A549 (cell line): ENCODE data around the gene CIITA. TPM values are rescaled to one million over a fixed set of nuclear protein-coding genes. Genes with fewer than 3 reads are reported as not detected.

ENCODE experiments used
- ATAC-seq, 2 experiments: fragments of 200-7000 bp in 1 of 2; fragments of >200 bp in 1 of 2; cut with Nextera tagmentation in 1 of 2; cut with Tn5 transposase in 1 of 2; 3 replicates each; pipeline versions ENCODE4 v1.8.0 to v1.9.1; 2018 to 2020; ENCODE audit warnings: mild to moderate bottlenecking in 1 of 2, moderate library complexity in 1 of 2
- CTCF ChIA-PET: fragments of 300-600 bp; sonication (Branson Sonifier 250); formaldehyde crosslinking; extraction: SDS; loops from one replicate; lab custom pipeline; 2021; ENCODE audit warnings: antibody characterized with exemption, inconsistent platforms; lab: Yijun Ruan, JAX
- POLR2A ChIA-PET: fragments of 350-600 bp; formaldehyde crosslinking; extraction: SDS; loops from one replicate; lab custom pipeline; 2021; ENCODE audit warnings: antibody characterized with exemption, inconsistent platforms; lab: Yijun Ruan, JAX
- DNase-seq, 2 experiments: peaks; one replicate each; pipeline versions ENCODE4 v3.0.0 to v3.0.0-alpha.2; 2011 to 2016; ENCODE audit warnings: low read depth in 1 of 2, low spot score in 1 of 2
- FAIRE-seq: peaks from 2 replicates; lab custom pipeline; 2011; peaks lifted over from hg19 to GRCh38; lab: Jason Lieb, UNC
- H3K27ac ChIP-seq, 2 experiments: fragments of >200 bp; sonication (Bioruptor Twin); formaldehyde crosslinking; 3 replicates each; pipeline ENCODE4 v1.5.1; 2016 to 2017
- H3K4me1 ChIP-seq: fragments of >200 bp; sonication (Bioruptor Twin); formaldehyde crosslinking; 3 replicates; pipeline ENCODE4 v1.6.1; 2016
- H3K4me2 ChIP-seq: fragments of >200 bp; sonication (Bioruptor Twin); formaldehyde crosslinking; 3 replicates; pipeline ENCODE4 v1.6.1; 2016
- H3K4me3 ChIP-seq: fragments of >200 bp; sonication (Bioruptor Twin); formaldehyde crosslinking; 3 replicates; pipeline ENCODE4 v1.5.1; 2016
- H3K9me3 ChIP-seq: fragments of >200 bp; sonication (Bioruptor Twin); formaldehyde crosslinking; 3 replicates; pipeline ENCODE4 v1.6.1; 2016
- CBX2 ChIP-seq: fragments of 200-600 bp; sonication (generic); IDR thresholded peaks from 2 replicates; pipeline ENCODE4 v1.6.1; 2016; ENCODE audit warnings: low read depth, mild to moderate bottlenecking, borderline replicate concordance
- CHD2 ChIP-seq: fragments of 150-350 bp; IDR thresholded peaks from 2 replicates; pipeline ENCODE4 v1.6.1; 2014; ENCODE audit warnings: low read length; ENCODE audit not compliant: partially characterized antibody
- EHF ChIP-seq: fragments of 250-450 bp; sonication (Bioruptor Pico); IDR thresholded peaks from 2 replicates; pipeline ENCODE4 v1.5.0; 2020; ENCODE audit warnings: mild to moderate bottlenecking
- EP300 ChIP-seq, 2 experiments: fragments of >200 bp; sonication (Bioruptor Twin); formaldehyde crosslinking; IDR thresholded peaks; 2 replicates in 1 of 2; 3 replicates in 1 of 2; pipeline ENCODE4 v1.6.1; 2016 to 2017
- ESRRA ChIP-seq: fragments of 150-350 bp; IDR thresholded peaks from 2 replicates; pipeline ENCODE4 v1.6.1; 2014; ENCODE audit warnings: mild to moderate bottlenecking, low read length, borderline replicate concordance
- FOSL2 ChIP-seq, 2 experiments: fragments of 450-650 bp in 1 of 2; fragments of >200 bp in 1 of 2; sonication (Bioruptor Twin) in 1 of 2; formaldehyde crosslinking; IDR thresholded peaks; 2 replicates each; pipeline versions ENCODE4 v1.5.0 to v1.6.1; 2016 to 2020; ENCODE audit warnings: mild to moderate bottlenecking in 1 of 2, moderate library complexity in 1 of 2
- FOXS1 ChIP-seq: fragments of 250-450 bp; sonication (Bioruptor Pico); IDR thresholded peaks from 2 replicates; pipeline ENCODE4 v1.5.0; 2020; ENCODE audit warnings: mild to moderate bottlenecking, moderate library complexity
- GATA3 ChIP-seq: IDR thresholded peaks from 2 replicates; pipeline ENCODE4 v1.6.1; 2012; ENCODE audit warnings: borderline replicate concordance
- HEYL ChIP-seq: fragments of 250-450 bp; sonication (Bioruptor Pico); IDR thresholded peaks from 2 replicates; pipeline ENCODE4 v1.8.0; 2021; ENCODE audit warnings: mild to moderate bottlenecking, moderate library complexity
- HOXB5 ChIP-seq: fragments of 250-450 bp; sonication (Bioruptor Pico); IDR thresholded peaks from 2 replicates; pipeline ENCODE4 v1.5.0; 2020; ENCODE audit warnings: mild to moderate bottlenecking, moderate library complexity
- MAZ ChIP-seq: fragments of 150-350 bp; IDR thresholded peaks from 2 replicates; pipeline ENCODE4 v1.6.1; 2014; ENCODE audit warnings: antibody characterized with exemption, low read depth, low read length, borderline replicate concordance
- MYC ChIP-seq: IDR thresholded peaks from 2 replicates; pipeline ENCODE4 v1.6.1; 2012; ENCODE audit warnings: mild to moderate bottlenecking, inconsistent platforms, low read length, improper control_type of control experiment, borderline replicate concordance
- NFE2L2 ChIP-seq: fragments of 150-350 bp; conservative IDR thresholded peaks from 2 replicates; pipeline ENCODE4 v1.6.1; 2014; ENCODE audit warnings: low read length
- NPAS2 ChIP-seq: fragments of 250-450 bp; sonication (Bioruptor Pico); IDR thresholded peaks from 2 replicates; pipeline ENCODE4 v1.8.0; 2022; ENCODE audit warnings: mild to moderate bottlenecking, moderate library complexity, borderline replicate concordance
- PHF8 ChIP-seq: fragments of 200-600 bp; sonication (generic); IDR thresholded peaks from 2 replicates; pipeline ENCODE4 v1.6.1; 2016; ENCODE audit warnings: low read depth, mild to moderate bottlenecking, antibody characterized with exemption, moderate library complexity, borderline replicate concordance
- RARB ChIP-seq: fragments of 250-450 bp; sonication (Bioruptor Pico); IDR thresholded peaks from 2 replicates; pipeline ENCODE4 v1.8.0; 2021; ENCODE audit warnings: mild to moderate bottlenecking, moderate library complexity
- RCOR1 ChIP-seq: fragments of 150-350 bp; IDR thresholded peaks from 2 replicates; pipeline ENCODE4 v1.6.1; 2014; ENCODE audit warnings: antibody characterized with exemption, low read length, low read depth
- SMC3 ChIP-seq: fragments of >200 bp; sonication (Bioruptor Twin); formaldehyde crosslinking; IDR thresholded peaks from 3 replicates; pipeline ENCODE4 v1.6.1; 2018; ENCODE audit warnings: inconsistent platforms
- SREBF2 ChIP-seq: fragments of 450-650 bp; IDR thresholded peaks from 2 replicates; pipeline ENCODE4 v1.6.1; 2014; ENCODE audit warnings: mild to moderate bottlenecking, moderate library complexity
- ZFP36 ChIP-seq: fragments of 450-650 bp; IDR thresholded peaks from 2 replicates; pipeline ENCODE4 v1.6.1; 2014; ENCODE audit warnings: borderline replicate concordance; ENCODE audit not compliant: partially characterized antibody
- WGBS: methylation state at CpG from one replicate; pipeline ENCODE4 v1.1.6; 2017; ENCODE audit errors: missing lambda C conversion rate; 5-methylcytosine and 5-hydroxymethylcytosine counted together
- polyA plus RNA-seq, 4 experiments: library from polyadenylated mRNA; depleted of rRNA in 3 of 4; stranded (reverse); fragments of >200 nt; fragmentation: RNase III in 1 of 4; extraction: RNeasy Plus Mini Kit Qiagen cat#74134 plus additional on column Dnase treatment in 1 of 4; gene quantifications; 2 replicates in 3 of 4; 3 replicates in 1 of 4; pipeline ENCODE4 v1.2.3, GENCODE V29; 2011 to 2017
- TF ChIP-seq, protein P1 (sequence below): fragments of >200 bp; sonication (Bioruptor Twin); formaldehyde crosslinking; IDR thresholded peaks from 3 replicates; pipeline ENCODE4 v1.6.1; 2016
- TF ChIP-seq, protein P2 (sequence below): IDR thresholded peaks from 2 replicates; pipeline ENCODE4 v1.6.1; 2012
- TF ChIP-seq, protein P3 (sequence below): fragments of 200-600 bp; sonication (generic); IDR thresholded peaks from 2 replicates; pipeline ENCODE4 v1.6.1; 2016; ENCODE audit warnings: antibody characterized with exemption, mild to moderate bottlenecking, moderate library complexity
- TF ChIP-seq, protein P4 (sequence below): fragments of 250-450 bp; sonication (Bioruptor Pico); IDR thresholded peaks from 2 replicates; pipeline ENCODE4 v1.5.0; 2021; ENCODE audit warnings: mild to moderate bottlenecking, moderate library complexity, borderline replicate concordance
- TF ChIP-seq, protein P5 (sequence below): fragments of 450-650 bp; IDR thresholded peaks from 2 replicates; pipeline ENCODE4 v1.6.1; 2014; ENCODE audit warnings: antibody characterized with exemption

CIITA gene
- polyA plus RNA-seq, 2 of the 4 experiments (the other 2 are of a cell fraction), result 0.06 TPM; not detected in 1

DNA sequence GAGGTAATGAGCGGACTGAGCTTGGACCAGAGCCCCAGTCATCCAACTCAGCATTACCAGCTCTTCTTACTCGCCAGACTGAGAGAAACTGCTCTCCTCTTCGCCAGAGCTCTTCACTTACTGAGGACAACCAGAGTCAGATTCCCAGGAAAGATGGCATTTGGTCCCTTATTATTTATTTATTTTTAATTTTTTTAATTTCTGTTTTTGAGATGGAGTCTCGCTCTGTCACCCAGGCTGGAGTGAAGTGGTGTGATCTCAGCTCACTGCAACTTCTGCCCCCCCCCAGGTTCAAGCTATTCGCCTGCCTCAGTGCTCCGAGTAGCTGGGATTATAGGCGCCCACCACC lies 42.0 kb downstream of the CIITA start:
- no peak overlapping the region for H3K4me2 ChIP-seq
- POLR2A ChIA-PET, result interaction anchor here (0.5 to 2.1 kb wide), 3 partner anchors 162 to 182 kb away, joined by 3 to 13 read pairs (median 4); partner anchors contain the start of gene NUBP1
- DNase-seq (no peak), FAIRE-seq (no peak), ATAC-seq (no peak)
- no peak overlapping the region for H3K27ac ChIP-seq
- WGBS, result 46% methylated on average over 7 of the region's 7 CpGs
- H3K4me3 ChIP-seq, result no peak overlapping the region
- TF ChIP-seq, protein P1, sequence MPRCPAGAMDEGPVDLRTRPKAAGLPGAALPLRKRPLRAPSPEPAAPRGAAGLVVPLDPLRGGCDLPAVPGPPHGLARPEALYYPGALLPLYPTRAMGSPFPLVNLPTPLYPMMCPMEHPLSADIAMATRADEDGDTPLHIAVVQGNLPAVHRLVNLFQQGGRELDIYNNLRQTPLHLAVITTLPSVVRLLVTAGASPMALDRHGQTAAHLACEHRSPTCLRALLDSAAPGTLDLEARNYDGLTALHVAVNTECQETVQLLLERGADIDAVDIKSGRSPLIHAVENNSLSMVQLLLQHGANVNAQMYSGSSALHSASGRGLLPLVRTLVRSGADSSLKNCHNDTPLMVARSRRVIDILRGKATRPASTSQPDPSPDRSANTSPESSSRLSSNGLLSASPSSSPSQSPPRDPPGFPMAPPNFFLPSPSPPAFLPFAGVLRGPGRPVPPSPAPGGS, result no peak
- TF ChIP-seq FOSL2 (IDR thresholded peaks at IDR 0.05), result no peak
- TF ChIP-seq FOSL2 (CRISPR knock-in tag; IDR thresholded peaks at IDR 0.05), result no peak
- TF ChIP-seq NPAS2 (CRISPR knock-in tag), result no peak
- no peak for TF ChIP-seq RARB (CRISPR knock-in tag)
- TF ChIP-seq PHF8, result no peak
- TF ChIP-seq EHF, result no peak
- no peak for TF ChIP-seq CHD2
- no peak for TF ChIP-seq HOXB5 (CRISPR knock-in tag)
- TF ChIP-seq SMC3, result no peak
- TF ChIP-seq, protein P2, sequence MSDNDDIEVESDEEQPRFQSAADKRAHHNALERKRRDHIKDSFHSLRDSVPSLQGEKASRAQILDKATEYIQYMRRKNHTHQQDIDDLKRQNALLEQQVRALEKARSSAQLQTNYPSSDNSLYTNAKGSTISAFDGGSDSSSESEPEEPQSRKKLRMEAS, result no peak
- TF ChIP-seq GATA3, result no peak
- no peak for TF ChIP-seq FOXS1 (CRISPR knock-in tag)
- TF ChIP-seq MAZ, result no peak
- no peak for TF ChIP-seq MYC
- TF ChIP-seq, protein P3, sequence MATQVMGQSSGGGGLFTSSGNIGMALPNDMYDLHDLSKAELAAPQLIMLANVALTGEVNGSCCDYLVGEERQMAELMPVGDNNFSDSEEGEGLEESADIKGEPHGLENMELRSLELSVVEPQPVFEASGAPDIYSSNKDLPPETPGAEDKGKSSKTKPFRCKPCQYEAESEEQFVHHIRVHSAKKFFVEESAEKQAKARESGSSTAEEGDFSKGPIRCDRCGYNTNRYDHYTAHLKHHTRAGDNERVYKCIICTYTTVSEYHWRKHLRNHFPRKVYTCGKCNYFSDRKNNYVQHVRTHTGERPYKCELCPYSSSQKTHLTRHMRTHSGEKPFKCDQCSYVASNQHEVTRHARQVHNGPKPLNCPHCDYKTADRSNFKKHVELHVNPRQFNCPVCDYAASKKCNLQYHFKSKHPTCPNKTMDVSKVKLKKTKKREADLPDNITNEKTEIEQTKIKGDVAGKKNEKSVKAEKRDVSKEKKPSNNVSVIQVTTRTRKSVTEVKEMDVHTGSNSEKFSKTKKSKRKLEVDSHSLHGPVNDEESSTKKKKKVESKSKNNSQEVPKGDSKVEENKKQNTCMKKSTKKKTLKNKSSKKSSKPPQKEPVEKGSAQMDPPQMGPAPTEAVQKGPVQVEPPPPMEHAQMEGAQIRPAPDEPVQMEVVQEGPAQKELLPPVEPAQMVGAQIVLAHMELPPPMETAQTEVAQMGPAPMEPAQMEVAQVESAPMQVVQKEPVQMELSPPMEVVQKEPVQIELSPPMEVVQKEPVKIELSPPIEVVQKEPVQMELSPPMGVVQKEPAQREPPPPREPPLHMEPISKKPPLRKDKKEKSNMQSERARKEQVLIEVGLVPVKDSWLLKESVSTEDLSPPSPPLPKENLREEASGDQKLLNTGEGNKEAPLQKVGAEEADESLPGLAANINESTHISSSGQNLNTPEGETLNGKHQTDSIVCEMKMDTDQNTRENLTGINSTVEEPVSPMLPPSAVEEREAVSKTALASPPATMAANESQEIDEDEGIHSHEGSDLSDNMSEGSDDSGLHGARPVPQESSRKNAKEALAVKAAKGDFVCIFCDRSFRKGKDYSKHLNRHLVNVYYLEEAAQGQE, result no peak
- TF ChIP-seq, all 56 proteins: peak for 0
- no peaks in the 10 kb centered on the region for H3K9me3 ChIP-seq
- CTCF ChIA-PET, result interaction anchor here (0.6 to 3.0 kb wide), 50 partner anchors 8 to 678 kb away, joined by 3 to 53 read pairs (median 4); partner anchors contain the start of gene EMP2
- H3K4me1 ChIP-seq, result no peaks in the 10 kb centered on the region

DNA sequence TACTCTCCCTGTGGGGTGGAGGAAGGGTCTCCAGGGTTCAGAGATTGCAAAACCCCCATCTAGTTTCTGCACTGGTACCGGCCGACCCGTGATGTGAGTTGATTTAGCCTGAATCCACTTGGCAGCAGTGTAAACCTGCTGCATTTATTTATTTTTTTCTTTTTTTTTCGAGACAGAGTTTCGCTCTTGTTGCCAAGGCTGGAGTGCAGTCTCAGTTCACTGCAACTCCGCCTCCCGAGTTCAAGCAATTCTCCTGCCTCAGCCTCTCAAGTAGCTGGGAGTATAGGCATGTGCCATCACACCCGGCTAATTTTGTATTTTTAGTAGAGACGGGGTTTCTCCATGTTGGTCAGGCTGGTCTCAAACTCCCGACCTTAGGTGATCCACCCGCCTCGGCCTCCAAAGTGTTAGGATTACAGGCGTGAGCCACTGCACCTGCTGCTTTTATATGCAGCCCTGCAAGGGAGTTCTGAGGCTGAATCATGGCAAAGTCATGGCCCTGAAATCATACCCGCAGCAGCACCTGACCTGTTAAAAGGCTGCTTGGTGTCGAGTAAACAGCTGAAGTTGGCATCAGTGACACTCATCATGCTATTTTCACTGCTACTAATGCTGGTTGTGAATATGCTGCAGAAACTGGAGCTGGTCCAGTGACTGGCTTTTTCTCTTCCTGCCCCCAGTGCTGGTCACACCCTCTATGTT lies 43.9 kb downstream of the CIITA start:
- DNase-seq, result no peak
- CTCF ChIA-PET, result interaction anchor here (1.8 kb wide), 1 partner anchor 407 kb away, joined by 11 read pairs; no protein-coding TSS in a partner anchor
- FAIRE-seq, result no peak
- H3K4me2 ChIP-seq, result no peak overlapping the region
- WGBS, result 86% methylated on average over 15 of the region's 15 CpGs
- POLR2A ChIA-PET, result interaction anchor here (2.6 kb wide), 1 partner anchor 177 kb away, joined by 10 read pairs; the partner anchor contains the start of gene NUBP1
- H3K27ac ChIP-seq, result no peak overlapping the region
- ATAC-seq, result no peak
- no peaks in the 10 kb centered on the region for H3K4me1 ChIP-seq
- no peak overlapping the region for H3K4me3 ChIP-seq
- H3K9me3 ChIP-seq, result no peaks in the 10 kb centered on the region
- TF ChIP-seq MYC, result no peak
- TF ChIP-seq SREBF2, result no peak
- no peak for TF ChIP-seq RCOR1
- TF ChIP-seq, protein P4, sequence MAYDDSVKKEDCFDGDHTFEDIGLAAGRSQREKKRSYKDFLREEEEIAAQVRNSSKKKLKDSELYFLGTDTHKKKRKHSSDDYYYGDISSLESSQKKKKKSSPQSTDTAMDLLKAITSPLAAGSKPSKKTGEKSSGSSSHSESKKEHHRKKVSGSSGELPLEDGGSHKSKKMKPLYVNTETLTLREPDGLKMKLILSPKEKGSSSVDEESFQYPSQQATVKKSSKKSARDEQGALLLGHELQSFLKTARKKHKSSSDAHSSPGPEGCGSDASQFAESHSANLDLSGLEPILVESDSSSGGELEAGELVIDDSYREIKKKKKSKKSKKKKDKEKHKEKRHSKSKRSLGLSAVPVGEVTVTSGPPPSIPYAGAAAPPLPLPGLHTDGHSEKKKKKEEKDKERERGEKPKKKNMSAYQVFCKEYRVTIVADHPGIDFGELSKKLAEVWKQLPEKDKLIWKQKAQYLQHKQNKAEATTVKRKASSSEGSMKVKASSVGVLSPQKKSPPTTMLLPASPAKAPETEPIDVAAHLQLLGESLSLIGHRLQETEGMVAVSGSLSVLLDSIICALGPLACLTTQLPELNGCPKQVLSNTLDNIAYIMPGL (CRISPR knock-in tag), result no peak
- TF ChIP-seq EP300 (IDR thresholded peaks at IDR 0.05), result no peak
- TF ChIP-seq, protein P5, sequence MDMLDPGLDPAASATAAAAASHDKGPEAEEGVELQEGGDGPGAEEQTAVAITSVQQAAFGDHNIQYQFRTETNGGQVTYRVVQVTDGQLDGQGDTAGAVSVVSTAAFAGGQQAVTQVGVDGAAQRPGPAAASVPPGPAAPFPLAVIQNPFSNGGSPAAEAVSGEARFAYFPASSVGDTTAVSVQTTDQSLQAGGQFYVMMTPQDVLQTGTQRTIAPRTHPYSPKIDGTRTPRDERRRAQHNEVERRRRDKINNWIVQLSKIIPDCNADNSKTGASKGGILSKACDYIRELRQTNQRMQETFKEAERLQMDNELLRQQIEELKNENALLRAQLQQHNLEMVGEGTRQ, result no peak
- no peak for TF ChIP-seq NFE2L2
- TF ChIP-seq ESRRA, result no peak
- no peak for TF ChIP-seq CHD2
- TF ChIP-seq CBX2, result no peak
- no peak for TF ChIP-seq ZFP36
- no peak for TF ChIP-seq HEYL (CRISPR knock-in tag)
